ENCODE results near the gene CDC37L1. TPM values are rescaled to one million over a fixed set of nuclear protein-coding genes. Genes with fewer than 3 reads are reported as not detected.

CDC37L1 gene
- total and polyA plus RNA-seq, 2 experiments from 2014 or later = 26.2 to 26.4 TPM

GRCh38 chr9:4755026-4755609 lies 75.7 kb downstream of the CDC37L1 start:
- Histone ChIP-seq H3K36me3 (ENCODE audit: low read depth) (no peaks in the 10 kb centered on the region), H3K4me2 (ENCODE audit: unreplicated experiment) (no peak overlapping the region), H2AFZ (no peak overlapping the region), H3K4me3 (no peak overlapping the region), H3K4me1 (ENCODE audit: insufficient read depth) (no peaks in the 10 kb centered on the region), H3F3A (ENCODE audit: insufficient read depth) (no peaks in the 10 kb centered on the region), H3K27ac (no peak overlapping the region), H3K9me3 (ENCODE audit: low read depth) (no peaks in the 10 kb centered on the region), H4K20me1 (ENCODE audit: insufficient read depth) (no peaks in the 10 kb centered on the region), H3K79me2 (ENCODE audit: insufficient read depth) (no peaks in the 10 kb centered on the region), H3K27me3 (replicated peaks; ENCODE audit: insufficient read depth) (no peaks in the 10 kb centered on the region; the same call in 1 of the 2 replicates), H3K9ac (no peak overlapping the region), H3K9me2 (ENCODE audit: insufficient read depth) (no peaks in the 10 kb centered on the region)
- TF ChIP-seq EZH2 (IDR thresholded peaks at IDR 0.05; ENCODE audit: insufficient read depth, poor library complexity, severe bottlenecking) (no peak), EZH2phosphoT487 (IDR thresholded peaks at IDR 0.05; ENCODE audit: insufficient read depth, low read depth) (no peak)
- no peak for DNase-seq
- in situ Hi-C loops (cut with MboI) = loop anchor here (10.0 kb wide), 1 partner anchor 690 kb away; no protein-coding TSS in a partner anchor
- WGBS, 2 experiments (ENCODE audit: low coverage in 1 of 2, low lambda C conversion rate in 2 of 2, missing lambda C conversion rate in 2 of 2) = 59 to 63% methylated on average over 5 of the region's 5 CpGs

- no peak overlapping the region for H3K27ac ChIP-seq
- no peaks in the 10 kb centered on the region for H3K9me2 ChIP-seq (ENCODE audit: insufficient read depth)
- in situ Hi-C loops (cut with MboI) = loop anchor here (10.0 kb wide), 1 partner anchor 688 kb away; no protein-coding TSS in a partner anchor
- no peak overlapping the region for H3K4me3 ChIP-seq
- 86 to 93% methylated on average over 4 of the region's 4 CpGs for WGBS, 2 experiments (ENCODE audit: low coverage in 1 of 2, low lambda C conversion rate in 2 of 2, missing lambda C conversion rate in 2 of 2)
- DNase-seq = no peak
- no peaks in the 10 kb centered on the region for H3K36me3 ChIP-seq (ENCODE audit: low read depth)
- H3K27me3 ChIP-seq (replicated peaks; ENCODE audit: insufficient read depth) = no peaks in the 10 kb centered on the region; the same call in 1 of the 2 replicates
- TF ChIP-seq EZH2phosphoT487 (IDR thresholded peaks at IDR 0.05; ENCODE audit: insufficient read depth, low read depth) (no peak), EZH2 (IDR thresholded peaks at IDR 0.05; ENCODE audit: insufficient read depth, poor library complexity, severe bottlenecking) (no peak)
- no peaks in the 10 kb centered on the region for H3F3A ChIP-seq (ENCODE audit: insufficient read depth)
- no peaks in the 10 kb centered on the region for H3K9me3 ChIP-seq (ENCODE audit: low read depth)
- H4K20me1 ChIP-seq (ENCODE audit: insufficient read depth) = no peaks in the 10 kb centered on the region
- no peak overlapping the region for H3K4me2 ChIP-seq (ENCODE audit: unreplicated experiment)
- no peak overlapping the region for H2AFZ ChIP-seq
- H3K9ac ChIP-seq = no peak overlapping the region
- no peaks in the 10 kb centered on the region for H3K4me1 ChIP-seq (ENCODE audit: insufficient read depth)
- no peaks in the 10 kb centered on the region for H3K79me2 ChIP-seq (ENCODE audit: insufficient read depth)
Observed at GRCh38 chr9:4756420-4756819, 77.1 kb downstream of the CDC37L1 start.

Other genes starting within 250 kb of the CDC37L1 start
- gene SLC1A1, start 189.1 kb upstream of the CDC37L1 start, total RNA-seq (2014; rRNA removed; shearing (Covaris generic)) = 45.4 and 47.6 TPM in 2 replicates
- 34.6 and 36.3 TPM in 2 replicates for gene SLC1A1, start 189.1 kb upstream of the CDC37L1 start, polyA plus RNA-seq (2016; fragmentation: Nextera tagmentation; extraction: Ambion mirVana)
- gene PLPP6, start 17.3 kb upstream of the CDC37L1 start, total RNA-seq (2014; rRNA removed; shearing (Covaris generic)) = 4.6 and 7.9 TPM in 2 replicates
- gene PLPP6, start 17.3 kb upstream of the CDC37L1 start, polyA plus RNA-seq (2016; fragmentation: Nextera tagmentation; extraction: Ambion mirVana) = 7.4 and 7.8 TPM in 2 replicates
- gene SPATA6L, start 13.1 kb upstream of the CDC37L1 start, total RNA-seq (2014; rRNA removed; shearing (Covaris generic)) = 0.65 and 1.0 TPM in 2 replicates
- 0.69 and 1.4 TPM in 2 replicates for gene SPATA6L, start 13.1 kb upstream of the CDC37L1 start, polyA plus RNA-seq (2016; fragmentation: Nextera tagmentation; extraction: Ambion mirVana)
- gene AK3, start 61.6 kb downstream of the CDC37L1 start, total RNA-seq (2014; rRNA removed; shearing (Covaris generic)) = 58.4 and 62.8 TPM in 2 replicates
- gene AK3, start 61.6 kb downstream of the CDC37L1 start, polyA plus RNA-seq (2016; fragmentation: Nextera tagmentation; extraction: Ambion mirVana) = 80.4 and 83.2 TPM in 2 replicates
- 4.0 and 7.8 TPM in 2 replicates for gene RCL1, start 113.4 kb downstream of the CDC37L1 start, total RNA-seq (2014; rRNA removed; shearing (Covaris generic))
- gene RCL1, start 113.4 kb downstream of the CDC37L1 start, polyA plus RNA-seq (2016; fragmentation: Nextera tagmentation; extraction: Ambion mirVana) = 6.9 and 7.7 TPM in 2 replicates